SK-N-SH (cell line): ENCODE data around the gene HLA-A. TPM values are rescaled to one million over a fixed set of nuclear protein-coding genes. Genes with fewer than 3 reads are reported as not detected.

Source experiments
- CTCF ChIA-PET: fragments of 300-600, 350-600 bp; formaldehyde crosslinking; extraction: SDS; loops from one replicate; lab custom pipeline; 2021; lab: Yijun Ruan, JAX
- POLR2A ChIA-PET: fragments of 350-600 bp; sonication (Branson Sonifier 250); formaldehyde crosslinking; extraction: SDS; loops from one replicate; lab custom pipeline; 2020; ENCODE audit warnings: antibody characterized with exemption, inconsistent platforms; lab: Yijun Ruan, JAX
- DNase-seq: peaks from one replicate; pipeline ENCODE4 v3.0.0; 2012
- H2AFZ ChIP-seq: fragments of 200-600 bp; sonication (generic); 2 replicates; pipeline ENCODE4 v1.8.1; 2016; ENCODE audit warnings: antibody characterized with exemption, mild to moderate bottlenecking, low read depth
- H3F3A ChIP-seq: fragments of 200-600 bp; sonication (generic); replicated peaks from 2 replicates; pipeline ENCODE3; 2016; ENCODE audit warnings: antibody characterized with exemption, mild to moderate bottlenecking; ENCODE audit not compliant: insufficient read depth
- H3K27ac ChIP-seq, 2 experiments: fragments of 200-500 bp in 1 of 2; fragments of 200-600 bp in 1 of 2; sonication (Bioruptor generic) in 1 of 2; sonication (generic), shearing (Covaris generic) in 1 of 2; 2 replicates each; pipeline versions ENCODE4 v1.5.1 to v1.6.1; 2014 to 2016; ENCODE audit warnings: low read depth in 2 of 2, inconsistent platforms in 1 of 2, low read length in 1 of 2, mild to moderate bottlenecking in 1 of 2, mixed read lengths in 1 of 2
- H3K27me3 ChIP-seq: fragments of 200-600 bp; sonication (generic), shearing (Covaris generic); 2 replicates; pipeline ENCODE4 v1.6.1; 2016; ENCODE audit warnings: mixed run types; ENCODE audit not compliant: insufficient read depth
- H3K36me3 ChIP-seq, 2 experiments: fragments of 200-500 bp in 1 of 2; fragments of 200-600 bp in 1 of 2; sonication (Bioruptor generic) in 1 of 2; sonication (generic) in 1 of 2; replicated peaks in 1 of 2; 2 replicates each; pipeline versions ENCODE3 to v1.5.1; 2014 to 2016; ENCODE audit warnings: low read length in 1 of 2, mild to moderate bottlenecking in 1 of 2; ENCODE audit not compliant: insufficient read depth in 2 of 2, control insufficient read depth in 1 of 2
- H3K4me1 ChIP-seq, 2 experiments: fragments of 200-500 bp in 1 of 2; fragments of 200-600 bp in 1 of 2; sonication (Bioruptor generic) in 1 of 2; sonication (generic), shearing (Covaris generic) in 1 of 2; 2 replicates each; pipeline versions ENCODE4 v1.5.1 to v1.6.1; 2014 to 2016; ENCODE audit warnings: low read depth in 1 of 2, low read length in 1 of 2, mixed run types in 1 of 2; ENCODE audit not compliant: insufficient read depth in 2 of 2, control insufficient read depth in 1 of 2
- H3K4me2 ChIP-seq: fragments of 200-600 bp; sonication (generic), shearing (Covaris generic); 2 replicates; pipeline ENCODE4 v1.6.1; 2017; ENCODE audit warnings: mixed run types
- H3K4me3 ChIP-seq, 2 experiments: fragments of 200-500 bp in 1 of 2; fragments of 200-600 bp in 1 of 2; sonication (Bioruptor generic) in 1 of 2; sonication (generic), shearing (Covaris generic) in 1 of 2; 2 replicates each; pipeline versions ENCODE4 v1.5.1 to v1.8.1; 2014 to 2016; ENCODE audit warnings: low read depth in 2 of 2, inconsistent platforms in 1 of 2, low read length in 1 of 2, mild to moderate bottlenecking in 1 of 2, mixed read lengths in 1 of 2, moderate library complexity in 1 of 2
- H3K79me2 ChIP-seq: fragments of 200-600 bp; sonication (generic); 2 replicates; pipeline ENCODE4 v1.8.1; 2017; ENCODE audit warnings: mild to moderate bottlenecking; ENCODE audit not compliant: insufficient read depth
- H3K9ac ChIP-seq: fragments of 200-600 bp; sonication (generic); 2 replicates; pipeline ENCODE4 v1.6.1; 2017; ENCODE audit warnings: mixed run types
- H3K9me2 ChIP-seq: fragments of 200-600 bp; sonication (generic); 2 replicates; pipeline ENCODE4 v1.6.1; 2017; ENCODE audit warnings: mixed run types
- H3K9me3 ChIP-seq: fragments of 200-600 bp; sonication (generic); 2 replicates; pipeline ENCODE4 v1.6.1; 2017; ENCODE audit warnings: mixed run types, mild to moderate bottlenecking, moderate library complexity
- H4K20me1 ChIP-seq: fragments of 200-600 bp; sonication (generic); 2 replicates; pipeline ENCODE4 v1.6.1; 2017; ENCODE audit warnings: mild to moderate bottlenecking, mixed run types; ENCODE audit not compliant: insufficient read depth
- CHD2 ChIP-seq: fragments of 150-350 bp; IDR thresholded peaks from 2 replicates; pipeline ENCODE4 v1.6.1; 2018; ENCODE audit warnings: low read length; ENCODE audit not compliant: partially characterized antibody
- EZH2phosphoT487 ChIP-seq: fragments of 200-600 bp; sonication (generic); IDR thresholded peaks from 2 replicates; pipeline ENCODE4 v1.6.1; 2017; ENCODE audit warnings: low read depth, mixed run types, mild to moderate bottlenecking, antibody characterized with exemption, moderate library complexity, borderline replicate concordance
- FOSL2 ChIP-seq: IDR thresholded peaks from 2 replicates; pipeline ENCODE4 v1.4.0; 2012; ENCODE audit warnings: low read depth, mild to moderate bottlenecking, moderate library complexity, borderline replicate concordance
- MEF2A ChIP-seq: IDR thresholded peaks from 2 replicates; pipeline ENCODE4 v1.4.0; 2012; ENCODE audit warnings: low read depth, borderline replicate concordance
- MXI1 ChIP-seq: IDR thresholded peaks from 2 replicates; pipeline ENCODE4 v1.6.1; 2012; ENCODE audit warnings: mild to moderate bottlenecking, low read depth, low read length, improper control_type of control experiment
- RAD21 ChIP-seq: IDR thresholded peaks from 2 replicates; pipeline ENCODE4 v1.6.1; 2012; ENCODE audit warnings: mild to moderate bottlenecking, low read length
- RXRA ChIP-seq: IDR thresholded peaks from 2 replicates; pipeline ENCODE4 v1.4.0; 2012; ENCODE audit warnings: low read depth, mild to moderate bottlenecking, borderline replicate concordance
- SIN3A ChIP-seq: IDR thresholded peaks from 2 replicates; pipeline ENCODE4 v1.6.1; 2012; ENCODE audit warnings: low read depth, mild to moderate bottlenecking, low read length, moderate library complexity, borderline replicate concordance
- SMC3 ChIP-seq: IDR thresholded peaks from 2 replicates; pipeline ENCODE4 v1.6.1; 2012; ENCODE audit warnings: low read depth, low read length, improper control_type of control experiment
- TAF1 ChIP-seq: IDR thresholded peaks from 2 replicates; pipeline ENCODE4 v1.6.1; 2012; ENCODE audit warnings: low read depth, mild to moderate bottlenecking, low read length, moderate library complexity, borderline replicate concordance
- USF2 ChIP-seq: fragments of 150-350 bp; IDR thresholded peaks from 2 replicates; pipeline ENCODE4 v1.6.1; 2017; ENCODE audit warnings: antibody characterized with exemption, low read length, low read depth, borderline replicate concordance
- YY1 ChIP-seq: IDR thresholded peaks from 2 replicates; pipeline ENCODE4 v1.4.0; 2012; ENCODE audit warnings: low read depth, mild to moderate bottlenecking
- WGBS: methylation state at CpG from one replicate; pipeline ENCODE4 v1.1.6; 2017; ENCODE audit warnings: low lambda C conversion rate; 5-methylcytosine and 5-hydroxymethylcytosine counted together
- polyA plus RNA-seq, 3 experiments: library from polyadenylated mRNA; depleted of rRNA; stranded (reverse); fragments of >200 nt; gene quantifications; 2 replicates each; pipeline ENCODE4 v1.2.3, GENCODE V29; 2012
- TF ChIP-seq, protein P1 (sequence below): IDR thresholded peaks from 2 replicates; pipeline ENCODE4 v1.4.0; 2012; ENCODE audit warnings: low read depth, borderline replicate concordance
- TF ChIP-seq, protein P2 (sequence below): fragments of 200-600 bp; sonication (generic); IDR thresholded peaks from 2 replicates; pipeline ENCODE4 v1.6.1; 2017; ENCODE audit warnings: antibody characterized with exemption, mild to moderate bottlenecking, moderate library complexity
- TF ChIP-seq, protein P3 (sequence below): fragments of 150-350 bp; IDR thresholded peaks from 2 replicates; pipeline ENCODE4 v1.6.1; 2016; ENCODE audit warnings: mild to moderate bottlenecking, low read depth, low read length
- TF ChIP-seq, protein P4 (sequence below): IDR thresholded peaks from 2 replicates; pipeline ENCODE4; 2012

The HLA-A gene
- polyA plus RNA-seq, 1 of the 3 experiments (the other 2 are of a cell fraction), result 312 TPM

- DNase-seq, result no peak
- H3K36me3 ChIP-seq, result no peaks in the 10 kb centered on the region
- H3K27me3 ChIP-seq, result no peaks in the 10 kb centered on the region
- no peak overlapping the region for H3K27ac ChIP-seq
- no peaks in the 10 kb centered on the region for H3K9me3 ChIP-seq
- CTCF ChIA-PET, result interaction anchor here (3.9 kb wide), 1 partner anchor 9 kb away, joined by 22 read pairs; no protein-coding TSS in a partner anchor
- no peaks in the 10 kb centered on the region for H3K79me2 ChIP-seq
- H3K4me2 ChIP-seq, result no peak overlapping the region
- H2AFZ ChIP-seq, result no peak overlapping the region
- 95% methylated on average over 16 of the region's 17 CpGs for WGBS
- H3K9me2 ChIP-seq, result no peaks in the 10 kb centered on the region
- H3K4me3 ChIP-seq, result no peak overlapping the region
- H3K4me1 ChIP-seq, result peaks cover 0 to 30% of the 10 kb centered on the region in 2 experiments; a peak in 2 of 4 replicates
- H3F3A ChIP-seq, result no peaks in the 10 kb centered on the region
- TF ChIP-seq CHD2 (no peak), EZH2phosphoT487 (no peak), TAF1 (no peak), USF2 (no peak), RXRA (no peak), SIN3A (no peak), SMC3 (no peak), FOSL2 (no peak), RAD21 (no peak), MEF2A (no peak), YY1 (no peak), MXI1 (no peak)
- TF ChIP-seq, protein P1, sequence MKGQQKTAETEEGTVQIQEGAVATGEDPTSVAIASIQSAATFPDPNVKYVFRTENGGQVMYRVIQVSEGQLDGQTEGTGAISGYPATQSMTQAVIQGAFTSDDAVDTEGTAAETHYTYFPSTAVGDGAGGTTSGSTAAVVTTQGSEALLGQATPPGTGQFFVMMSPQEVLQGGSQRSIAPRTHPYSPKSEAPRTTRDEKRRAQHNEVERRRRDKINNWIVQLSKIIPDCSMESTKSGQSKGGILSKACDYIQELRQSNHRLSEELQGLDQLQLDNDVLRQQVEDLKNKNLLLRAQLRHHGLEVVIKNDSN, result no peak
- TF ChIP-seq, protein P2, sequence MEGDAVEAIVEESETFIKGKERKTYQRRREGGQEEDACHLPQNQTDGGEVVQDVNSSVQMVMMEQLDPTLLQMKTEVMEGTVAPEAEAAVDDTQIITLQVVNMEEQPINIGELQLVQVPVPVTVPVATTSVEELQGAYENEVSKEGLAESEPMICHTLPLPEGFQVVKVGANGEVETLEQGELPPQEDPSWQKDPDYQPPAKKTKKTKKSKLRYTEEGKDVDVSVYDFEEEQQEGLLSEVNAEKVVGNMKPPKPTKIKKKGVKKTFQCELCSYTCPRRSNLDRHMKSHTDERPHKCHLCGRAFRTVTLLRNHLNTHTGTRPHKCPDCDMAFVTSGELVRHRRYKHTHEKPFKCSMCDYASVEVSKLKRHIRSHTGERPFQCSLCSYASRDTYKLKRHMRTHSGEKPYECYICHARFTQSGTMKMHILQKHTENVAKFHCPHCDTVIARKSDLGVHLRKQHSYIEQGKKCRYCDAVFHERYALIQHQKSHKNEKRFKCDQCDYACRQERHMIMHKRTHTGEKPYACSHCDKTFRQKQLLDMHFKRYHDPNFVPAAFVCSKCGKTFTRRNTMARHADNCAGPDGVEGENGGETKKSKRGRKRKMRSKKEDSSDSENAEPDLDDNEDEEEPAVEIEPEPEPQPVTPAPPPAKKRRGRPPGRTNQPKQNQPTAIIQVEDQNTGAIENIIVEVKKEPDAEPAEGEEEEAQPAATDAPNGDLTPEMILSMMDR, result no peak
- TF ChIP-seq, protein P3, sequence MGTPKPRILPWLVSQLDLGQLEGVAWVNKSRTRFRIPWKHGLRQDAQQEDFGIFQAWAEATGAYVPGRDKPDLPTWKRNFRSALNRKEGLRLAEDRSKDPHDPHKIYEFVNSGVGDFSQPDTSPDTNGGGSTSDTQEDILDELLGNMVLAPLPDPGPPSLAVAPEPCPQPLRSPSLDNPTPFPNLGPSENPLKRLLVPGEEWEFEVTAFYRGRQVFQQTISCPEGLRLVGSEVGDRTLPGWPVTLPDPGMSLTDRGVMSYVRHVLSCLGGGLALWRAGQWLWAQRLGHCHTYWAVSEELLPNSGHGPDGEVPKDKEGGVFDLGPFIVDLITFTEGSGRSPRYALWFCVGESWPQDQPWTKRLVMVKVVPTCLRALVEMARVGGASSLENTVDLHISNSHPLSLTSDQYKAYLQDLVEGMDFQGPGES, result no peak
- TF ChIP-seq, protein P4, sequence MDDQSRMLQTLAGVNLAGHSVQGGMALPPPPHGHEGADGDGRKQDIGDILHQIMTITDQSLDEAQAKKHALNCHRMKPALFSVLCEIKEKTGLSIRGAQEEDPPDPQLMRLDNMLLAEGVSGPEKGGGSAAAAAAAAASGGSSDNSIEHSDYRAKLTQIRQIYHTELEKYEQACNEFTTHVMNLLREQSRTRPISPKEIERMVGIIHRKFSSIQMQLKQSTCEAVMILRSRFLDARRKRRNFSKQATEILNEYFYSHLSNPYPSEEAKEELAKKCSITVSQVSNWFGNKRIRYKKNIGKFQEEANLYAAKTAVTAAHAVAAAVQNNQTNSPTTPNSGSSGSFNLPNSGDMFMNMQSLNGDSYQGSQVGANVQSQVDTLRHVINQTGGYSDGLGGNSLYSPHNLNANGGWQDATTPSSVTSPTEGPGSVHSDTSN, result no peak
- no peaks in the 10 kb centered on the region for H4K20me1 ChIP-seq
- no peak overlapping the region for H3K9ac ChIP-seq
- POLR2A ChIA-PET, result interaction anchor here (0.6 to 3.3 kb wide), 2 partner anchors 11 to 18 kb away, joined by 3 to 15 read pairs; no protein-coding TSS in a partner anchor
Measured at GRCh38 chr6:29974901-29975560, 32.7 kb downstream of the HLA-A start.
